Progenitor cell of endocrine pancreas (in vitro differentiated cells): ENCODE data around the gene SLC25A41. TPM values are rescaled to one million over a fixed set of nuclear protein-coding genes. Genes with fewer than 3 reads are reported as not detected.

Experiments
- DNase-seq: peaks from one replicate; pipeline ENCODE4 v3.0.0; 2021; ENCODE audit warnings: low spot score; ENCODE audit not compliant: unreplicated experiment
- H3K27ac Mint-ChIP-seq: 2 replicates; pipeline ENCODE4 v1.8.0; 2021; ENCODE audit warnings: mild to moderate bottlenecking, moderate library complexity, mixed read lengths
- H3K27me3 Mint-ChIP-seq: 2 replicates; pipeline ENCODE4 v1.8.0; 2021; ENCODE audit warnings: mixed read lengths
- H3K36me3 Mint-ChIP-seq: 2 replicates; pipeline ENCODE4 v1.8.0; 2022; ENCODE audit warnings: mixed read lengths; ENCODE audit not compliant: insufficient read depth
- H3K4me1 Mint-ChIP-seq: 2 replicates; pipeline ENCODE4 v1.8.0; 2021; ENCODE audit warnings: low read depth, mixed read lengths
- H3K4me3 Mint-ChIP-seq: 2 replicates; pipeline ENCODE4 v1.8.0; 2021; ENCODE audit warnings: low read depth, mild to moderate bottlenecking, moderate library complexity, mixed read lengths
- H3K9me3 Mint-ChIP-seq: 2 replicates; pipeline ENCODE4 v1.8.0; 2021; ENCODE audit warnings: low read depth, mixed read lengths
- microRNA-seq: library from miRNA; unstranded; fragments of <30 nt; microRNA quantifications from one replicate; pipeline ENCODE4 v1.1.0, GENCODE V29; 2020; ENCODE audit warnings: borderline number of aligned reads; ENCODE audit not compliant: unreplicated experiment
- total RNA-seq: library from RNA; stranded (reverse); gene quantifications from 2 replicates; pipeline ENCODE4 v1.2.1, GENCODE V29; 2021
- TF ChIP-seq, protein P1 (sequence below): fragments of 200-600 bp; sonication (generic); IDR thresholded peaks from one replicate; pipeline ENCODE4 v1.5.0; 2021; ENCODE audit warnings: antibody characterized with exemption, mild to moderate bottlenecking; ENCODE audit not compliant: unreplicated experiment

The SLC25A41 gene
- total RNA-seq, 1 donor from 2014 or later: 1.4 TPM

GRCh38 chr19:6381030-6381750 lies 52.4 kb downstream of the SLC25A41 start:
- Mint-ChIP-seq H3K27me3 (no peaks in the 10 kb centered on the region), H3K9me3 (no peaks in the 10 kb centered on the region), H3K4me3 (no peak overlapping the region), H3K4me1 (no peaks in the 10 kb centered on the region), H3K27ac (no peak overlapping the region), H3K36me3 (peaks cover 28% of the 10 kb centered on the region)
- TF ChIP-seq, protein P1, sequence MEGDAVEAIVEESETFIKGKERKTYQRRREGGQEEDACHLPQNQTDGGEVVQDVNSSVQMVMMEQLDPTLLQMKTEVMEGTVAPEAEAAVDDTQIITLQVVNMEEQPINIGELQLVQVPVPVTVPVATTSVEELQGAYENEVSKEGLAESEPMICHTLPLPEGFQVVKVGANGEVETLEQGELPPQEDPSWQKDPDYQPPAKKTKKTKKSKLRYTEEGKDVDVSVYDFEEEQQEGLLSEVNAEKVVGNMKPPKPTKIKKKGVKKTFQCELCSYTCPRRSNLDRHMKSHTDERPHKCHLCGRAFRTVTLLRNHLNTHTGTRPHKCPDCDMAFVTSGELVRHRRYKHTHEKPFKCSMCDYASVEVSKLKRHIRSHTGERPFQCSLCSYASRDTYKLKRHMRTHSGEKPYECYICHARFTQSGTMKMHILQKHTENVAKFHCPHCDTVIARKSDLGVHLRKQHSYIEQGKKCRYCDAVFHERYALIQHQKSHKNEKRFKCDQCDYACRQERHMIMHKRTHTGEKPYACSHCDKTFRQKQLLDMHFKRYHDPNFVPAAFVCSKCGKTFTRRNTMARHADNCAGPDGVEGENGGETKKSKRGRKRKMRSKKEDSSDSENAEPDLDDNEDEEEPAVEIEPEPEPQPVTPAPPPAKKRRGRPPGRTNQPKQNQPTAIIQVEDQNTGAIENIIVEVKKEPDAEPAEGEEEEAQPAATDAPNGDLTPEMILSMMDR: no peak
- no peak for DNase-seq

- no peaks in the 10 kb centered on the region for H3K9me3 Mint-ChIP-seq
- H3K36me3 Mint-ChIP-seq: peaks cover 28% of the 10 kb centered on the region
- TF ChIP-seq, protein P1: no peak
- no peaks in the 10 kb centered on the region for H3K4me1 Mint-ChIP-seq
- no peak overlapping the region for H3K4me3 Mint-ChIP-seq
- no peak overlapping the region for H3K27ac Mint-ChIP-seq
- no peak for DNase-seq
- H3K27me3 Mint-ChIP-seq: no peaks in the 10 kb centered on the region
Observed at GRCh38 chr19:6379744-6380143, 53.8 kb downstream of the SLC25A41 start.

GRCh38 chr19:6378486-6378885 lies 55.1 kb downstream of the SLC25A41 start:
- Mint-ChIP-seq H3K27me3 (no peaks in the 10 kb centered on the region), H3K4me3 (no peak overlapping the region), H3K9me3 (no peaks in the 10 kb centered on the region), H3K27ac (peak overlapping the region; percentile 10), H3K36me3 (peaks cover 28% of the 10 kb centered on the region), H3K4me1 (peaks cover 3% of the 10 kb centered on the region)
- DNase-seq: no peak
- TF ChIP-seq, protein P1: no peak

- Mint-ChIP-seq H3K36me3 (peaks cover 23% of the 10 kb centered on the region), H3K9me3 (no peaks in the 10 kb centered on the region), H3K4me3 (no peak overlapping the region), H3K4me1 (peaks cover 3% of the 10 kb centered on the region), H3K27ac (no peak overlapping the region), H3K27me3 (no peaks in the 10 kb centered on the region)
- DNase-seq: no peak
- TF ChIP-seq, protein P1: no peak
Observed at GRCh38 chr19:6378041-6378440, 55.5 kb downstream of the SLC25A41 start.

- DNase-seq: no peak
- H3K4me1 Mint-ChIP-seq: peaks cover 5% of the 10 kb centered on the region
- H3K9me3 Mint-ChIP-seq: no peaks in the 10 kb centered on the region
- peak overlapping the region; percentile 7 for H3K27ac Mint-ChIP-seq
- TF ChIP-seq, protein P1: no peak
- no peaks in the 10 kb centered on the region for H3K27me3 Mint-ChIP-seq
- H3K36me3 Mint-ChIP-seq: peaks cover 19% of the 10 kb centered on the region
- H3K4me3 Mint-ChIP-seq: no peak overlapping the region
Observed at GRCh38 chr19:6376512-6377190, 56.9 kb downstream of the SLC25A41 start.

Small RNAs within 50 kb of the gene (microRNA-seq; reads per million reads assigned to microRNA genes)
- gene MIR3940 (21.5 reads per million, percentile 31 among the genes with 10 or more reads in this experiment), gene MIR6790 (not detected), gene MIR6885 (not detected)

Other genes starting within 250 kb of the SLC25A41 start
- 93.6 and 106 TPM in 2 replicates for gene MLLT1, start 153.8 kb downstream of the SLC25A41 start, total RNA-seq
- gene ACER1, start 100.2 kb downstream of the SLC25A41 start, total RNA-seq: not detected in 2 replicates
- 58.0 and 61.3 TPM in 2 replicates for gene CLPP, start 72.2 kb downstream of the SLC25A41 start, total RNA-seq
- gene ALKBH7, start 61.0 kb downstream of the SLC25A41 start, total RNA-seq: 72.1 and 79.1 TPM in 2 replicates
- gene PSPN, start 57.8 kb downstream of the SLC25A41 start, total RNA-seq: 4.3 TPM in 2 replicates
- gene GTF2F1, start 40.6 kb downstream of the SLC25A41 start, total RNA-seq: 75.1 and 77.8 TPM in 2 replicates
- 419 and 436 TPM in 2 replicates for gene KHSRP, start 9.0 kb downstream of the SLC25A41 start, total RNA-seq
- gene SLC25A23, start 26.0 kb upstream of the SLC25A41 start, total RNA-seq: 75.2 and 76.2 TPM in 2 replicates
- gene CRB3, start 30.5 kb upstream of the SLC25A41 start, total RNA-seq: 63.0 and 71.2 TPM in 2 replicates
- gene DENND1C, start 48.0 kb upstream of the SLC25A41 start, total RNA-seq: 0.47 and 0.67 TPM in 2 replicates
- 41.7 and 43.4 TPM in 2 replicates for gene TUBB4A, start 68.5 kb upstream of the SLC25A41 start, total RNA-seq
- 0.53 TPM in 1 of 2 replicates, not detected in the other for gene TNFSF9, start 97.3 kb upstream of the SLC25A41 start, total RNA-seq
- not detected in 2 replicates for gene CD70, start 157.4 kb upstream of the SLC25A41 start, total RNA-seq
- gene TNFSF14, start 236.4 kb upstream of the SLC25A41 start, total RNA-seq: not detected in 2 replicates